Left lobe of liver (tissue), 2 donors: ENCODE results near the gene FAM114A1. TPM values are rescaled to one million over a fixed set of nuclear protein-coding genes. Genes with fewer than 3 reads are reported as not detected.
A peak's percentile ranks its signal among the peaks of the same experiment; 100 is the strongest.
"Not testable (repeated sequence)": the region's sequence is repeated elsewhere in the genome, so short reads cannot be mapped to it uniquely, and the experiment has no call there.

Experiments
- ATAC-seq: fragments of 200-7000 bp; cut with Tn5 transposase; one replicate; pipeline ENCODE4 v1.9.1; 2020; ENCODE audit warnings: mild to moderate bottlenecking, moderate library complexity
- DNase-seq: peaks from one replicate; pipeline ENCODE4 v3.0.0-alpha.2; 2020; ENCODE audit warnings: low spot score
- total RNA-seq: library from RNA; stranded (reverse); gene quantifications from one replicate; pipeline ENCODE4 v1.2.1, GENCODE V29; 2021
- donor health status: DM: no; HTN: no; CAD: no; lungs with moderate emphysema.
- donor health status: DM: no; HTN: yes; CAD: no.

The FAM114A1 gene
- total RNA-seq, 1 donor from 2014 or later = 52.6 TPM

DNA sequence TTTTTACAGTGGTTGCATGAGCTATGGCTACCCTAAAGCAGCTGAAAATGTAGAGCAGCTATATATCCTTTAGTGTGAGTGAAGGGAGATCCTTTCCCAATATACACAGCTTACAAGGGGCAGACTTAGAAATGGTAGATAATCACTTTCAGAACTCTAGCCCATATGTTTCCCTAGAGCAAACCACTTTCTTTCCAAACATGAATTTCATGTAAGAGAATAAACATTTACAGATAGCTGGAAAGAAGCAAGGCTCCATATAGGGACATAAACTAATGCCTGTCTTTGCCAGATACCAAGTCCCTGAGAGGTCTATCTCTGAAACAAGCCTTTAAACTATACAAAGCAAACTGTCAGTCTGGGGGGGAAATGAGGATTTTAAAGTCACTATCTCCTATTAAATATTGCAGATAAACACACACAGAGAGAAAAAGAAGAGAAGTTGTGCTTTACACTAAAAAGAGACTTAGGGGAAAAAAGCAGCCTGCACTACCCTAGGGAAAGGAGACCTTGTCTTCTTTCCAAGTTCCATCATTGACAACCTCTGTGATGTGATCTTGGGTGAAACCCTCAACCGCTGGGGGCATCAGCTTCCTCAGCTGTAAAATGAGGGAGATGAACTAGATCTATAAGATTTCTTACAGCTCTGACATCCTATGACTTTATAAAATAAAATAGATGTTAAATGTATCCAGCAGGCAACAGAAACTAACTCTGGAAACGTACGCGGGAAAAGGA lies 91.0 kb downstream of the FAM114A1 start:
- DNase-seq (no peak), ATAC-seq (no peak)

GRCh38 chr4:38959248-38959647 lies 91.6 kb downstream of the FAM114A1 start:
- DNase-seq, ATAC-seq: not testable (repeated sequence)

GRCh38 chr4:38964942-38965775 lies 97.6 kb downstream of the FAM114A1 start:
- DNase-seq (no peak), ATAC-seq (peak; percentile 77)

DNA sequence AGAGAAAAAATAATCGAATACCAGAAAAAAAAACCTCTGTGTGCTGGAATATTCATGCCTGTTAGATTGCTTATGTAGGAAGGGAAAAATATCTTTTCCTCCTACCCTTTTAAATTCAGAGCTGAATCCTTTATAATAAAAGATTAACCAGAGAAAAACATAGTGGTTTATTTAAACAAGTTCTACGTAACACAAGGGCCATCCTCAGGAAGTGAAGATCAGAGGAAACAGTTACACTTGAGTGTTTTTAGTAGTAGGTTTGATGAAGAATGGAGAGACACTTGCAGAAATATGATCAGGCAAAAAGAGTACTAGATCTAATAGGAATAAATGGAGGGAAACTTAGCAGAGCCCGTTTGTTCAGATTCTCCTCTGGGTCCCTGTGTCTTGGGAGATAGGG lies 98.3 kb downstream of the FAM114A1 start:
- DNase-seq (no peak), ATAC-seq (peak; percentile 50)

- DNase-seq = no peak
- no peak for ATAC-seq
Measured at GRCh38 chr4:38967260-38968095, 99.9 kb downstream of the FAM114A1 start.

DNA sequence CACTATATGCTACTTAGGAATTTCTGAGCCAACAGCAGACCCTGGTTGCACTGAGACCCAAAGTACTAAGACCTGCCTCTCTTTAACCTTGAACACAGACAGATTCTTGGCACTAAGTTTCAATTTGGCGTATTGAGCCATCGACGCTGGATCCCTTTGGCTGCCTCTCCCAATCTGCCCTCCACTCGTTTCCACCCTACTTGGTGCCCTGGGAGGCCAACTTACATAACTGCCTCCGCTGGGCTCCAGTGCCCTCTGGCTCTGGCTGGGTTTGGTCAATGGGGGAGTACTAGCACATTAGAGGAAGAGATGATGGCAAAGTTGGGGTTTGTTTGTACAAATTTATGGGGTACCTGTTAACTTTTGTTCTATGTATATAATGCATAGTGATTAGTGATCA lies 101.1 kb downstream of the FAM114A1 start:
- ATAC-seq (peak; percentile 55), DNase-seq (no peak)

- peak; percentile 97 for ATAC-seq
- peak; percentile 76 for DNase-seq
Measured at GRCh38 chr4:38976308-38976707, 108.7 kb downstream of the FAM114A1 start.

DNA sequence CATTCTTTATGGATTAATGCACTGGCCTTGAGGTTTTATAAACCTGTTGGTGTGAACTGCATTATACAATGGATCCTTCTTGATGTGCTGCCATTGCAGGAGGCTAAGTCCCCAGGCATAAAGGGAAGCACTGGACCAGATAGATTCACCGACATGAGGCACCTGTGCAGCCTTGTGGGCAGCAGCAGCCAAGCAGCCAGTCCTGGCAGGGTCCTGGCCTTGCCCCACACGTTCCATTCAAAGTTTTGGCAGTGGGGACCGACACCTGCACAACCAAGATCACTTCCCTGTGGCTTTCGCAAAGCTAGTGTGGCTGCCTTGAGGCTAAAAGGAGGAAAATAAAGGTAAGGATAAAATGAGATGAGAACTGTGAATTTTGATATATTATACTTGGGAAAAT lies 111.5 kb downstream of the FAM114A1 start:
- ATAC-seq (no peak), DNase-seq (no peak)

GRCh38 chr4:38979511-38980230 lies 112.1 kb downstream of the FAM114A1 start:
- no peak for DNase-seq
- no peak for ATAC-seq

DNA sequence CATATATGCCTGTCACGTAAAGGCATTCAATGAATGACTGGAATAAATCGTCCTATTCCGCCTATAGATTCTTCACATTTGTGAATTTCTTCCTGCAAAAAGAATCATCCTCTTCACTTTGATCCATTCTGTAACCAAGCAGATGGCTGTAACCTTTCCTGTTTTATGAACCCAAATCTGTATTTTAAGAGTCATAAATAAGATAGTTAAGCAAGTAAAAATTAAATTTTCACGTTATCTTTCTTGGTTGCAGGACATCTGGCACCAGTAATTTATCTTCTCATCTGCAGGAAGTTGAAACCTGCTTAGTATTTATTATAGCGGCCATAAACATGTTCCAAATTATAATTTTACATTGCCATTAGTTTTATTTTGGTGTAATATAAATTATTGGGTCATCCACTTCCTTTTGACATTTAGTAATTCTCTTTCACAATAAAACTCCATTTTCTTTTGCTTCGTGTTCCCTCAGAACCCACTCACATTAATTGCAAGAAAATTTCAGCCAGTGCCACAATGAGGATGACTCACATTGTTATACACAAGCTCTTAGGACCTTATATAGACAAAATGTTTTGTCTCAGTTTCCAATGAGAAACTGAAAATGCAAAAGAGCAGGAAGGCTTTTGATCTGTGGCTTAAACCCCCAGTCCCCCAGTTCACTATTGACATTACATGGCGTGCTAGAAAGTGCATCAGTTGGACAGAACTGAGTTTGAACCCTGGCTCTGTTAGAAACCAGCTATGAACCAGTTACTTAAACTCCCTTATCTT lies 113.5 kb downstream of the FAM114A1 start:
- DNase-seq (no peak), ATAC-seq (no peak)

DNA sequence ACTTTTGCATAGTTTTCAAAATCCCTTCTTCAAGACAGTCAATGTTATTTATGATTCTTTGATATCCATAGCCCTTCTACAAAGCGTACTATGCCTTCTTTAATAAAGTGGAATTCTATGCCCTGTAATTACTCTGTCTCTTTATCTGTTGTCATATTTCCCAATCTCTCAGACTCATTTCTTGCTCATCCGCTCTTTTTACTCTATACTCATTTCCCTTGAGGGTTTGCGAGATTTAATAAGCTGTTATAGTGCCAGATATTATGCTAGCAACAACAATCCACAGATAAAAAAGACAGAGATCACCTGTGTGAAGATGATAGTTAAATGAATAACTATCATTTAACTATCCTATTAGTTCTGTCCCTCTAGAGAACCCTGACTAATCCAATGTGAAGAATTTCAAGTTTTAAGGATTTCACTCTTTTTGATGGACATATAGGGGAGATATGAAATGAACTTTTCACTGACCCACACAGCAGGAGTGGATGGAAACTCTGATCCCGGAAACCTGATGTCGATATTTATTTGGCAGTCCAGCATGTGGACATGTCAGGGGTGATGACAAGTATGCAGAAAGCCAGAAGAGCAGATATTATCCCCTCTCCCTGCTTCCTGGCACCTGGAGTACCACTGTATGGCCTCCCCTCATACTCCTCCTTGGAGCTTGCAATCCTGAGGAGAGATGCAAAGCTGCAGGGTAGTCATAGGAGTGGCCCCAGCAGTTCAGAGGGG lies 114.9 kb downstream of the FAM114A1 start:
- DNase-seq = no peak
- no peak for ATAC-seq

- DNase-seq = no peak
- no peak for ATAC-seq
Measured at GRCh38 chr4:38983291-38983690, 115.7 kb downstream of the FAM114A1 start.

- no peak for DNase-seq
- ATAC-seq = no peak
Measured at GRCh38 chr4:38983787-38984598, 116.4 kb downstream of the FAM114A1 start.

DNA sequence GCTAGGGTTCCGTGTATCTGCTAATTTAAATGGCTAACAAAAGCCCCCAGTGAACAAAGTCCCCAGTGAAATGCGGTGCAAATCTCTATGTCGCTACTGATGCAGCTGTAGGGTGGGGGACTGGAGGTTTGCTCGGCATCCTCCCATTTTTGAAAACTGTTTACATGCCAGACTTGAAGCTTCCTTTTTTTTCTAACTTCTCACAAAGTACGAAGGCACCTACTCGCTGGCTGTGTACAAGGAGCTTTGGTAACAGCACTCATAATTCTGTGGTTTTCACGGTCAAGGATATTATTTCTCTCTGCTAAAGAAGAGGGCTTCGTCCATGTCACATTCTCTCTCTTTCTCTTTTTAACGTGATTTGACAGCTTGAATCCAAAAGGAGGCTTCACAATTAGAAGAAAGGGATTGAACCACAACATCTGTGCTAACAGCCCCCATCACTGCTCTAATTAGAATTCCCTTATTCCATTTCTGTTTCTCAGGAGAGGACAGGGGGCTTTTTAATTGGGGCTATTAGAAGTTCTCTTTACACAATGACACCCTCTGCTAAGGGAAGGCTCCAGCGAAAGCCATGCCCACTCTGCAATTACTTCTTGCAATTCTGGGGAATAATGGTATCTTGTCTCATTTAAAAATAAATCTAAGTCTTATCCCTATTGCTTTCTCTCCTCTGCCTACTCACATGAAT lies 117.9 kb downstream of the FAM114A1 start:
- no peak for ATAC-seq

GRCh38 chr4:38987491-38987890 lies 119.9 kb downstream of the FAM114A1 start:
- no peak for DNase-seq
- no peak for ATAC-seq

More for the DNA sequence above, 117.9 kb downstream of the FAM114A1 start:
- no peak for DNase-seq

DNA sequence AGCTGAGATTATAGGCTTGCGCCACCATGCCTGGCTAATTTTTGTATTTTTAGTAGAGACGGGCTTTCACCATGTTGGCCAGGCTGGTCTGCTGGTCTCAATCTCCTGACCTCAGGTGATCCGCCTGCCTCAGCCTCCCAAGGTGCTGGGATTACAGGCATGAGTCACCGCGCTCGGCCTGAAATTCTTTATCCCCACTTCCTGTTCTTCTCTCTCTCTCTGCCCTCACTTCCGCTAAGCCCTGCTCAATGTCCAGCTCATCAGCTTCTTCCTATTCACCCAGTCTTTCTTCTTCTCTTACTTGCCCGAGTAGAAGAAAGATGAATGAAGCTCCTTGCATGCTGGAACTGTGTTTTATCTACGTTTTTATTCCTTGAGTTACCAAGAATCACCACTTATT lies 120.7 kb downstream of the FAM114A1 start:
- not testable (repeated sequence) for ATAC-seq, DNase-seq

GRCh38 chr4:38989487-38989886 lies 121.9 kb downstream of the FAM114A1 start:
- ATAC-seq (no peak), DNase-seq (no peak)

- DNase-seq (peak; percentile 79), ATAC-seq (peak; percentile 89)
Measured at GRCh38 chr4:38990241-38990640, 122.6 kb downstream of the FAM114A1 start.
